GM12892 (cell line): Measurements from ENCODE around the gene LRRFIP1.

Source experiments
- POLR2A ChIP-seq: IDR thresholded peaks from 2 replicates; pipeline ENCODE4 v1.6.1; 2011; ENCODE audit warnings: low read depth, low read length, control low read depth
- POLR2AphosphoS5 ChIP-seq: IDR thresholded peaks from 2 replicates; pipeline ENCODE4 v1.6.1; 2011; ENCODE audit warnings: low read depth, low read length, control low read depth
- TAF1 ChIP-seq: IDR thresholded peaks from 2 replicates; pipeline ENCODE4 v1.6.1; 2011; ENCODE audit warnings: low read depth, mild to moderate bottlenecking, control low read depth, low read length, borderline replicate concordance

DNA sequence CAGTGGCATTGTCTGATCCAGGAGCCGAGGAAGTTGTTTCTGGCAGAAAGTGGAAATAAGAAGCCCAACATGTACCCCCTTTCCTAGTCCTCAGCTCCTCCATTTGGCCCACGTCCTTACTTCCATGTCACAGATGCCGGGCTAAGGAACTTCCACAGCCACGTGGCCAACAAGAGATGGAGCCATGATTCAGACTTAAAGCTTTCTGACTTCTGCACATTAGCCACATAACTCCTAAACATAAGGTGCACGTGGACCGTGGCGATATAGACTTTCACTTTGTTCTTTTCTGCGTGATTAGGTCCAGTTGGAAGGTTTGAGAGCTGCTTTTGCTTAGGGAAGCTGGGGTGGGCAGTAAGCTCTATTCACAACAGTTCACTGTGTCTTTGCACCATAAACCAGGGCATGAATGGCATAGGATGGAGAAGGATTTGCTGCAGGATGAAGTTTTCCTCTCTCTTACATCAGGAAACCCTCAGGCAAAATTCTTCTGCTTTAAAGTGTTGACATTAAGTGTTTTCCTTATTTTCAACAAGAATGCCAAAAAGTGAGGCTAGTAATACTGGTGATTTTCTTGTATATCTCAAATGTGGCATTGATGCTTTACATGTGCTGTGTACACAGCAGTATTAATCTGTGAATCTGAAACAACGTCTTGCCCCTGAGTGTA, 109.9 kb downstream of the LRRFIP1 start:
- TF ChIP-seq POLR2AphosphoS5 = no peak; the same call in 1 of the 2 replicates
- TF ChIP-seq POLR2A = no peak
- no peak for TF ChIP-seq TAF1
